ENCODE results near the gene TRAPPC3L.

TRAPPC3L gene

DNA sequence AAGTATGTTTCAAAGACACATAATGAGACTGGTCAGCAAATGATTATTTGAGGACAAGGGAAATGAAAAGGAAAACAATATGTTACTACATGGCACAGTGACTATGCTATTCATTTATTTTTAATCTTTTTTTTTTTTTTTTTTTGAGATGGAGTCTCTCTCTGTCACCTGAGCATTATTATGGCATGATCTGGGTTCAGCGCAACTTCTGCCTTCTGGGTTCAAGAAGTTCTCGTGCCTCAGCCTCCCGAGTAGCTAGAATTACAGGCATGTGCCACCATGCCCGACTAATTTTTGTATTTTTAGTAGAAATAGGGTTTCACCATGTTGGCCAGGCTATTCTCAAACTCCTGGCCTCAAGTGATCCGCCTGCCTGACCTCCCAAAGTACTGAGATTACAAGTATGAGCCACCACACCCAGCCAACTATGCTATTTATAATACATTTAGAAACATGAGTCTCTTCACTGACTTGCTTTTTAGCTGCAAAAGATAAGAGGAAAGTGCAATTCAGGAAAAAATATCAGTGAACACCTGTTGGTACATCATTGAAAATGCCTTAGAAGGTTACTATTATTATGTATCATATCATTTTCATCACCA lies 11.4 kb upstream of the TRAPPC3L start:
- DNase-seq = no peak

DNA sequence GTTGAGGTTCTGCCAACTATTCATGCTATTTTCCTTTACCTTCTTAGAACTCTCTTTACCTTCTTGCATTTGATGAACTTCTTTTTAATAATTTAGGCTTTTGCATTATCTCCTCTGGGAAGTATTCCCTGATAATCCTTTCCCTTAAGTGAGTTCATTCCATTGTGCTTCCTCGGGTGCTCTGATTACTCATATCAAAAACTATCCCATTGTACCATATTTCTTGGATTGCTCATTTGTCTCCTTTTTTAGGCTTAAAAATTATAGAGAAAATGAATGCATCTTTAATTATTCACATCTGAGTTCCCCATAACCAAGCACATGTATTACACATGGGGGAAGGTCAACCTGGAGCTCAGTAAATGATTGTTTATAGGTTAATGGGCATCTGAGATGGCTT lies 10.6 kb upstream of the TRAPPC3L start:
- DNase-seq = no peak

DNA sequence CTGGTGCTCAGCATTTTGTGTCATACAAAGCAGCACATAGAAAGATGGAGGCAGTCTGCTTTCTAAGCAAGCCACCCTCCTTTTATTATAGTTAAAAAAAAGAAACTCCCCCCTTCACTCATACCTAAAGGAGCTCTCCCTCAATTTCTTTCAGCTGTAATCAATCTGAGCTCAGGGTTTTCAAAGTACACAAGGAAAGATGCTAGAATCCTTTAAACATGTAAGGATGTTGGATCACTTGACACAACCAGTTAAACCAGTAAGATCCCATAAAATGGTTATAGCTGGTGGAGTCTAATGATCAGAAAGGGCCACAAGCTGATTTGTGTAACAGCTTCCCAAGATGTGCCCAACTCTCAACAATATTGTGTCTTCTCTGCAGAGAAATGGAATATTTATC lies 8.0 kb upstream of the TRAPPC3L start, which contains the start of gene CALHM4:
CALHM4 (plus strand) TSS at position 301 of the 400 bp plus-strand sequence; CDS start at position 344, 43 bp downstream.
- no peak for DNase-seq

DNA sequence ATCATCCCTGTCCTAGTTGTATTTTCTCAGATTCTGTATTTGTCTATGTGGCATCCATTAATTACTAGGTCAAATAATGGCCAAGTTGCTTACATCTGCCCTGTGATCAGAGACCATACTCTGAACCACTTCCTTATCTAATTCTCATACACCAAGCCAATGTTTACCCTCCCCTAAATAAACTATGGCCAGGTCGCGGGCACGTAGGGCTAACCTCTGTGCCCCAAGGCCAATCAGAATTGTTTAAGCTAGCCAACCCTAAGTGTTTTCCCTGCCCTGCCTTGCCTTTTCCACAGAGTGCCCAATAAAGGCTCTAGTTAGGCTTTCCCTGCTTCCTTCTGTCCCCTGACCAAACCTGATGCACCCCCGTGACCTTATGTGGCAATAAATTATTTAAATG lies 5.3 kb upstream of the TRAPPC3L start:
- DNase-seq = no peak

DNA sequence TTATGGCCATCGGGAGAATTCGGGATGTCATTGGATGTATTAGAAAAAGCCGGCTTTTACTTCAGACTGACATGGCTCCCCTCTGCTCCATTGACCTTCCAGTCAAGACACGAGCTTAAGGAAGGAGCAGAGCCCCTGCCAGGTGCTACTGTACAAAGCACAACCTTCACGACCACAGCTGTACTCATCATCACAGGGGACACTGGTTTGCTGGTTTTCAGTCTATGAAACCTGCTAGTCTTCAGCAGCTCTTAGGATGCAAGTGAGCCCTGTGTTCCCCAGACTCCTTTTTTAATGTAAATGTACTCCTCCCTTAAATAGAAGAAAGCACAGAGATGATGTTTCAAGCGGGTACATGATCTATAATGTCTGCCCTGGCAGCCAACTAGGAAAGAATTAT lies 1.9 kb upstream of the TRAPPC3L start:
- no peak for DNase-seq

DNA sequence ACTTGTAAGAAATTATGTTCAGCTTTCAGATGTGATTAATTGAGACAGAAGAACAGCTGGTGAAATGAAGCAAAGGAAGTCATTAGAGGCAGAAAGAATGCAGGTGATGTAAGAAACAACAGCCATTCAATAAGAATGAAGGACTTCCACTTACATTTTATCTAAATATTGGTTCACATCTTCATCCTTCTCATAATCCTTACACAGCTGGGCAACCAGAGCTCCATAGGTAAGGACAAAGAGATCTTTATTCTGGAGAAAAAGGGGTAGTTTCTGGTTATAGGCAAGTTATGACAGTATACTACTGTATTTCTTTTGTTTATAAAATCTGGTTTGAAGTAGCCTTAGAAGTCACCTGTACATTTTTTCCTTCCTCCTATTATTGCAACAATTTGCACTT lies 2.3 kb downstream of the TRAPPC3L start:
- no peak for DNase-seq

DNA sequence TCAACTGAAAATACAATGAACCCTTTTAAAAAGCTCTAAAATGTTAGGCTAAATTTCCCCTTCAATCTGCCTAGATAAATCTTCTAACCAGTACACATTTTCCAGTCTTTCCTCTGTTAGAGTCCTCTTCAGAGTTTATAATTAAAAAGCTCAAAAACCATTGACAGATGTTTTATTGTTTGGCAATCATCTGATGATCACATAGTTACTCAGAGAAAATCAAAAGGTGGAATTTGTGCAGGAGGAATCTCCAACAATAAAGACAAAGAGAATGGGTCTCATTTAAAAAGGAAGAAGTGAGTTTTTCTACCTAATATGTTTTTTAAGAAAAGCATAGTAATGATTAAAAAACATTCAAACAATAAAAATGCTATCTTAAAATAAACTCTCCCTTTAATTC lies 3.1 kb downstream of the TRAPPC3L start:
- DNase-seq = no peak

DNA sequence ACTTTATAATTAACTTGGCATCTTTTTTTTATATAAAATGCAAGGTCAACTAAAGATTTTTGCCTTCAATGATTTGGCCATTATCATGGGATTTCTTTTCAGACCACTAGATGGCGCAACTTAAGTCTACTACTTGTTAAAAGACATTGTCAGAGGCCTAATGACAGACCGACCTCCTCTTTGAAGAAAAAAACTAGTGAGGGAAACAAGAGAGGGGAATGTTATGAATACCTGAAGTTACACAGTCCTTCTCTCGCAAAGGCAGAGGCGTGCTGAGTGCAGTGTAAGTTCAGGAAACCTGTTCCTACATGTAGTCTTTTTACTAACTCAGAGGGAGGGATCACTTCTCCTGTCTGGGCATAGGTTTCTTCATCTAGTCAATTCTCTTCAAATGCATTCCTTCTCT lies 9.3 kb downstream of the TRAPPC3L start:
- DNase-seq = no peak

DNA sequence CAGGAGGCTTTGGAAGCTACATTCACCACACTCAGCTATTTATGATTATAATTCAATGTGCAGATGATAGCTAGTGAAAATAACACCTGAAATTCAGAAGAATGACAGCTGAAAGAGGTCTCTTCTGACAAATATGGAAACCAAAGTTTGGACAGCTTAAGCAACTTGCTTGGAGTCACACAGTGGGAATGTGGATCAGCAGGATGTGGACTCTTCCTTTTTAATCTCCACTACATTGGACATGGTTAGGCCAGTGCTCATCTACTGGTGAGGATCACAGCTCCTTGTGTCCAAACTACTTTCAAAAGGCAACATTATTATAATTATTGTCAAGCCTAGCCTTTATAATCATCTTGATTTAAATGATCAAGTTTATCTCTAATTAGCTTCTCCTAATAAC lies 10.4 kb downstream of the TRAPPC3L start:
- DNase-seq = no peak

DNA sequence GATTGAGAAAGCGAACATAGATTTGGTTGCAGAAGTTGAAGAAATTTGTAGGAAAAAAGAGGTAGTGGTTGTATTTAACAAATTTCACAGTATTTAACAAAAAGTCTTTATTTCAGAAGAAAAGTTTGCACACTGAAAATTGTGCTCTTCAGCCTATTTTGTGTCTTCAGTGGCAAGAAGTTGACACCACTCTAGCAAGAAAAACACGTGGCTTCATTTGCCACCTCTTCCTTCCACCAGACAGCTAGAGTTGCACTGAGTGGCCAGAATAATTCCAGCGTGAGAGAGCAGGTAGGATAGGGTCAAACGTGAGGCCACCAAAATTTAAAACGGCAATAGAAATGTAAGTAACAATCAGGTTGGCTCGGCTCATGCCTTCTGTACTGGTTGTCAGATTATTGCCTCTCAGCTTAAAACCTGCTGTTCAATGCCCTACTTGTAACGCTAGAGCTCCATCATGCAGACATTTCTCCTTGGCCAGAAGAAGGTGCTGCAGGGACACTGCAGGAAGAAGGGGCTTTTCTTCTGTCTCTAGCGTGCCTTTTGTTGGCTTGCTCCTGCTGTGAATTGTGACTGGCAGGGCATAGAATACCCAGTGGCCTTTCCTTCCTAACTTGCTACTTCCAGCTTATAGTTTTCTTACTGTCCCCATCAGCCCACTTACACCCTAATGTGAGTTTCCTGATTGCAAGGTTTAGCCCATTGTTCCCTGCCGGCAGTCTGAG lies 12.1 kb downstream of the TRAPPC3L start:
- no peak for DNase-seq

DNA sequence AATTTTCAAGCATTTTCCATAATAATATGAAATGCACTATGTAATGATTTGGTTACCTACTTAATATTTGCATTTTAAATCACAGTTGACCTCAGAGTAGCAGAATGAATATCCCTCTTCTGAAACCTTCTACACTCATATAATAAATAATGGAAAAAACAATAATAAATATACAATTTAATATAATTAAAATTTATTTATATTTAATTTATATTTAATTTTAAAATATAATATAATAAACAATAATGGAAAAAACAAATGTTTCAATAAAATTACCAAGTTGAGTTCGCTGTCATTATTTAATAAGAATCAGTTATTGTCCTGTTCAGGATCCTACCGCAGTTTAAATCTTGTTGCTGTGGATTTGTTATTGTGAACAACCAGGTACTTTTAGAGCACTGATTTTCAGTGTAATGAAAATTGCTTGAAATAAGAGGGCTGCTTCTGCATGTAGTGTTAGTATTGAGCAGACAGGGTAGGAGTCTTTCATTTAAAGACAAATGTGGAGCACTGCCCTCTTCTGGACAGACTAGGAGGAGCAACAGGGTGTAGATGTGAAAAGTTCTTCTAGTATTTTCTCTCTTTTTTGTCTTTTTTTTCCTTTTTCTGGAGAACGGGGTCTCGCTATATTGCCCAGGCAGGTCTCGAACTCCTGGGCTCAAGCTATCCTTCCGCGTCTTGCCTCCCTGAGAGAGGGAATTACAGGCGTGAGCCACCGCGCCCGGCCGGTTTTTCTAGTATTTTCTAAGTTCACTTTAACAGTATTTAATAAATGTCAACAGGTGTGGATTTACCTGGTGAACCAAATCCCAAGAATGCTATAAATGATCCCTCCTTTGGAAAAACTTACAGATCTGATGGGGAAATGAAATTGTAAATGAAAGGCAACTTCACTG lies 13.6 kb downstream of the TRAPPC3L start:
- no peak for DNase-seq

DNA sequence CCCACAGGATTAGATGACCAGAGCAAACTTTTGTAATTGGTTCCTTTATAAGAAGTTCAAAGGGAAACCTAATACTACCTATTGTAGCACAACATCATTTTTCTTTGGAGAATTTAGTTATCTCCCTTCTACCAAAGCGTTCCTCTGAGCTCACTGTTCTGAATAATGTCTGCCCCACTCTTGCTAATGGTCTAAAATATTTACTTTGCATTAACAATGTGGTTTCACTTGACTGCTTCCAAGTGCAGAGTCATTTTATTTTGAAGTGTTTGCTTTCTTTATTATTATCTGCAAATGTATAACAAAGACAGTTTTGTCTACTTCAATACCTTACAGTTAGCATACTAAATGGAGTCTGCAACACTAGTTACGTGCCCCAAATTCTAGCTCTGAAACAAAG lies 15.0 kb downstream of the TRAPPC3L start:
- DNase-seq = peak; percentile 72

DNA sequence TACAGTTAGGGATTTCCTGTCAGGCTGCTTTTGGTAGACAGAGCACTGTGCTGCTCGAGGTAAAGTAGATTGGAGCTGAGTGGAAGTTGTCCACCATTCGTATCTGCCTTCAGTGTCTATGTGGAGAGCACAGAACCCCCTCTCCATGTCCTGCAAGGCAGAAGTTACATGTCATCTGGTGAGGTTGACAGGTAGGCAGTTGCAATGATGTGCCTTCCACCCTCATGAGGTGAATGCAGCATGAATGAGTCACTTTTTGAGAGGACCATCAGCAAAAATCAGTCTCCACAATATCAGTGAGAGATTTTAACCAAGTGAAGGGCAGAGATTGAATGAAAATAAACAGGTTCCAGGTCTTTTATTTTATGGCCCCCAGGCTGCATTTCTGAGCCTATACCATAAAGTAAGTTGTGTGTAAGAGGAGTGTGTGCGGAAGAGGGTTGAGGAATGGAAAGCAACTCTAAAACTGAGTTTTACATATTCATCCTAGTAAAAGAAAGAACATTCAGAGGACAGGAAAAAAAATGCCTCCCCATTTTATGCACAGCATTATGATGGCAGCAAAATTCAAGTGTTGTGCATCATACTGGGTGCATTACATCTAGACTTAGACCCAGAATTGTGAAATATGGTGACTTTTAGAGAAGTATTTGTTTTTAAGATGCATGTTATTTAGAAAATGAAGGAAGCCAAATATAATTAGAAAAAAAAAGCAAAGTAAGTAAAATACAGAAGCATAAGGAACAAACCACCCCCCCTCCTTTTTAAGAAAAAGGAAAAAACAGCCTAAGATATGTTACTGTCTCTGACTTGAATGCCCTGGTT lies 15.8 kb downstream of the TRAPPC3L start:
- no peak for DNase-seq

DNA sequence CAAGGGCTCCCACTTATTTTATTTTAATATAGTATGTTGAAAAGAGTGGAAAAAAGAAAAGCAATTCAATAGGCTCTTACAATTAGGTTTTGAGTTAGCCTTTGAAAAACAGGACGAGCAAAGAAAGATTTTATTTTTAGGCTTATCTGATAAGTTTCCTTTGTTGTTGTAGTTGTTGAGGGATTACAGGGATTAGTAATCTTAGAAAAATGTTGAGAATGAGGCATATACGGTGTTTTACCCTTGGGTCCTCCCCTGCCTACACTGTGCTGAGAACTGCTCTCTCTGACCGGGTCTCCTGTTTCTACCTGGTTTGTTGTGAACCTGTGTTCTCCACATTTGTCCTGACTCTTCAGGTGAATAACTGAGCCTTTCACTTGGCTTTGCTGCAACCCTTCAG lies 16.7 kb downstream of the TRAPPC3L start:
- DNase-seq = no peak

DNA sequence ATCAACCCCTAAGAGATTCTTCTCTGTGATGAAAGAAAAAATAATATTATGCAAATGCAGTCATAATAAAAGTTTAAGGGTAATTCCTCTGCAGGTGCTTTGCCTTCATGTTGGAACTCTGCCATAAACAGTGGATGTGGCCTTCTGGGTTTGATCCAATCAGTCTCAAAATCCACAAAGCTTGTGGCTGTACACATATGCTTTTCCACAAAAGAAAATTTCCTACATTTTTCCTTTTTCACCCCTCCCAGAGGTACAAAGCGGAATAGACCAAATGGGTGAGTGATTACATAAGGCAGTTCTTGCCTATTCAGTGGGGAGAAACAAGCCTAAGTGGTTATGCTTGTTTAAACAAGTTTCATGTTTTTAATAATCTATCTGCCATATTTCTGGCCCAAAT lies 17.4 kb downstream of the TRAPPC3L start:
- no peak for DNase-seq

DNA sequence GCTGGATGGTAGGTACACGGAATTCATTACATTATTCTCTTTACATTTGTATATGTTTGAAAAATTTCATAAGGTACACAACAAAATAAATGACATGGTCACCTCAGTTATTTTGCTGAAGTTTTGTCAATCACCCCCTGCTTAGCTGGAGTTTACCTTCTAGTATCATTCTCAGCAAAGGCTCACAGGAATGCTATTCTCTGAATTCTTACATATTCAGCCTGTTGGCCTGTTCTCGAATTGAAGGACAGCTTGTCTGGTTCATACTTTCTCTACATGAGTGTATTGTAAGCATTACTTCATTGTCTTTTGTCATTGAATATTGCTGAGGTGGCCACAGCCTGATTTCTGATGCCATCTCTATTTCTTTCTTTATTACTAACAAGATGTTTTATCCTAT lies 21.2 kb downstream of the TRAPPC3L start:
- DNase-seq = no peak

DNA sequence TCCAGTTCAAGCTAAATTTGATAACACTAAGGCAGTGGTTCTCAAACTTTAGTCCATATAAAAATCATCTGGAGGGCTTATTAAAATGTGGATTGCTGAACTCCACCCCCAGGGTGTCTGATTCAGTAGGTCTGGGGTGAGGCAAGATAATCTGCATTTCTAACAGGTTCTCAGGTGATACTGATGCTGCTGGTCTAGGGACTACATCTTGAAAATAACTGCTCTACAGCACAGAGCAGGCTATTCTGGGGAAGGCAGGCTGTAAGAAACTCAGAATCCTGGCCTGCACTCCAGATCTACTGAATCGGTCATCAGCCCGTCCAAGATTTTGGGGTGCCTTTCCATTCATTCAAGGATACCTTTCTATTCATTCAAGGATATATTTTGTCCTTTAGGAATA lies 22.6 kb downstream of the TRAPPC3L start:
- DNase-seq = no peak

DNA sequence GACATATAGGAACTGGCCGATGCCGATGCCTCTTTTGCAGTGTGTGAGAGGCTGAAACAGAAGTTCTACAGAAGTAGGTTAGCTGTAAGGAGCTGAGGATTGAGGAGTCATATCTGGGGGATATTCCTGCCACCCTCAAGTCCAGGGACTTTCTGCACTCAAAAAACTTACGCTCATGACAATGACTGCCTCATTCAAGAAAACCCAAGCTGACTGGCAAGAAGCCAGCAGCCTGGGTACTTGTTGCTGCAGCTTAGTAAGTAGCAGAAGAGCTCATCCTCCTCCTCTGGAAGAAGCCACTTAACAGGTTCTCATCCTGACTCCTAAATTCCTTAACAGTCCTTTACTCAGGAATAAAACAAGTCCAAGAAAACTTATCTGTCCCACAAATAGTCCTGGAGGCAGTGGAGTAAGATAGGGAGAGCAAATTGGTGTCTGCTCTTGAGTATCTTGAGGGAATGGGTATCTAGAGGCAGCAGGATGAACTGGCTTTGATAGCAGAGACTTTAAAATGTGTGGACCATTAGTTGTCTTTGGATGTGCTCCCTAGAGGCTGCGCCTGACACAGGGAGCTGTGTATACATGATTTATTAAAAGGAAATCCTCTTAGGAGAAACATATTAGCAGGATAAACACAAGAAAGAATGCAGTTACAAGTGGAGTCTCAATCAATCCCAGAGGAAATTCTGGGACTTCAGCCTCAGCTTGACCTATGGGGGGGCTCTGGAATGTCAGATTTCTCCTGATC lies 26.7 kb downstream of the TRAPPC3L start:
- DNase-seq = no peak

DNA sequence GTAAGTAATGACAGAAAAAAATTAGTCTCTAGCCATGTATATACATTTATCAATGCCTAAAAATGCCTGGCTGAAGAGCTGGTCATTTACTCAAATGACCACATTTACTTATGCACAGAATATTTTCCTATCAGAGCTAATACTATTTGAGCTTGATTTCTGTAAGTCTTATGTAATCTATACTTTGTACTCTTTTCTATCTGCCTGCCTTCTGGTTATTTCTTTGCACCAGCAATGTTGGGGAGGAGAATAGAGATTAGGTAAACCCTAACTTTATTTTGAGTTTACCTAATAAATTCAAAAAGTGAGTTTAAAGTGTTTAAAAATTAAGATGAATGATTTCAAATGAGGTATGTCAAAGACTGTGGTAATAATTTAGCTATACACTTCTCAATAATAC lies 30.3 kb downstream of the TRAPPC3L start:
- DNase-seq = no peak

DNA sequence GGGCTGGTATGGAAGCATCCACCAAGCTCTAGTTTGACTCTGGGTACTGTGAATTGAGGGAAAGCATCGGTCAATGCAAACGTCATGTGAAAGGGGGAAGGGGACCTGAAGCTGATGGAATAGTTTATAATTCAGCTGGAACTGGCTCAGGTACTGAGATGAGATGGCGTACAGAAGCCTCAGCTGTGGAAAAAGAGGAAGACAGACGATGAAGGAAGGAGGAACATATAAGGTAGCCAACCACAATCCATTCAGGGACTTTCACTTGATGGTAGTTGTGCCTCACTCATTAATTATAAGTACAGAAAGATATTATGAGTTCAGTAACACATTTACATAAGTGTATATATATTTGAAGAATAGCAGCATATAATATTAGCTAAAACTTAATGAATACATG lies 31.4 kb downstream of the TRAPPC3L start:
- no peak for DNase-seq

DNA sequence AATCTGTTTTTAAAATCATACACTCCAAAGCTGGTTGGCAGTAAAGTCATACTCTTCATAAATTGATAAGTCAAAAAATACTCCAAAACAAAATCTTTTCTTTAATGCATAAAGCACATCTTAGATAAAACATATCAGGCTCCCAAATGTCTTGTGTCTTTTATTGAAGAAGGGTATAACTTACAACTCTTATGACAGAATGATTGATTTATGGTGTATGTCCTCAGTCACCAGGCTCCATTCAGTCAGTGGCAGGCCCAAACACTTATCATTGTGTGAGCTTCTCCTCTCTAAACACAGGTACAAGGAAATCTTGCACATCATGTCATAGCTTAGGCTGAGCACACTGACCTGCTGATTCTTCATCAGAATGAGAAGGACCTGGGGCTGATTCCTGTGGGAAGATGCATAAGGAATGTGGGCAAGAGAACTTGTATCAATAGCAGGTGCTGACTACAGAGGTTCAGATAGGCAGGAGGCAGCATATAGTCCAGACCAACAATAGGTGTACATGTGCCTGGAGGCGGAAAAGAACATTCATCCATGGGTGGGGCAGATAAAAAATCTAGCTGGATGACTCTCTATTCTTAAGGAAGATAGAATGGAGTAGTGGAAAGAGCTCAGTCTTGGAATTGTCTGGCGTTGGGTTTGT lies 32.1 kb downstream of the TRAPPC3L start:
- DNase-seq = no peak

DNA sequence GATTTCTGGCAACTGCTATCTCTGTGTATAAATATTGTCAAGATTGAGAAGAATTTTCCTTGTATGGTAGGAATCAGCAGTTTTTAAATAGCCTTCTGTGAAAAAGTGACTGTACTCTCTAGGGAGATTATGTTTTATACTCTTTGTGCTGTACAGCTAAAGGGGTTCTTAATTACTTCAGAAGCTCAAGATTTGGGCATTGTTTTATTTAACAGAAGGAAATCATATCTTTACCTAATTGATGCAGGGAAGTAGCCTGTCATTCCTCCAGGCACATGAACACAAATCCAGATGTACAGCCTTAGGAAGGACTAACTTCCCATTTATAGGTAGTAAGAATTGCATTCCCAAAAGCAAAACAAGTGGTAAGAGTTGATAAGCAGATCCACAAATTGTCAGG lies 32.8 kb downstream of the TRAPPC3L start:
- DNase-seq = no peak

Measured in NCI-H187 treated with DMSO at 0.1 percent for 48 hours (cell line).